Activated naive CD4-positive, alpha-beta T cell treated with anti-CD3 and anti-CD28 coated beads, Interleukin-2, amount 10 ng/mL, durations not matched to agents 7 days and 5 days (primary cell): Measurements from ENCODE around the gene BSCL2.

Experiments used
- CTCF ChIA-PET: fragments of 350-600 bp; sonication (Branson Sonifier 250); formaldehyde crosslinking; loops from one replicate; lab custom pipeline; 2021; ENCODE audit warnings: antibody characterized with exemption; lab: Charles Lee
- DNase-seq: peaks from one replicate; pipeline ENCODE4 v3.0.0-alpha.2; 2020
- H3K27ac Mint-ChIP-seq: one replicate; pipeline ENCODE4 v1.8.0; 2021; ENCODE audit warnings: mild to moderate bottlenecking, moderate library complexity, mixed read lengths
- H3K27me3 Mint-ChIP-seq: one replicate; pipeline ENCODE4 v1.8.0; 2021; ENCODE audit warnings: mild to moderate bottlenecking, mixed read lengths
- H3K36me3 Mint-ChIP-seq: one replicate; pipeline ENCODE4 v1.8.0; 2021; ENCODE audit warnings: mixed read lengths
- H3K4me1 Mint-ChIP-seq: one replicate; pipeline ENCODE4 v1.8.0; 2021; ENCODE audit warnings: mixed read lengths
- H3K4me3 Mint-ChIP-seq: one replicate; pipeline ENCODE4 v1.8.0; 2021; ENCODE audit warnings: mild to moderate bottlenecking, moderate library complexity, mixed read lengths
- H3K9me3 Mint-ChIP-seq: one replicate; pipeline ENCODE4 v1.8.0; 2021; ENCODE audit warnings: mixed read lengths

Gene BSCL2

GRCh38 chr11:62671608-62672389 is 35.4 kb downstream of the BSCL2 start, which contains the start of the genes LBHD1 and UQCC3:
TSS of gene LBHD1 (minus strand) at chr11:62672267. CDS start at chr11:62670031, 2,236 bp downstream.
TSS of gene UQCC3 (plus strand) at chr11:62671673. CDS start at chr11:62671746, 73 bp downstream.
- Mint-ChIP-seq H3K27me3 (no peaks in the 10 kb centered on the region), H3K9me3 (no peaks in the 10 kb centered on the region), H3K27ac (peak within 1 kb of the TSS; percentile 96), H3K4me3 (peak within 1 kb of the TSS; percentile 81), H3K4me1 (peaks cover 71% of the 10 kb centered on the region), H3K36me3 (peaks cover 33% of the 10 kb centered on the region)
- CTCF ChIA-PET: interaction anchor here (1.2 to 1.5 kb wide), 2 partner anchors 9 to 22 kb away, joined by 4 to 5 read pairs; no protein-coding TSS in a partner anchor
- DNase-seq: peak; percentile 92

GRCh38 chr11:62671236-62671607 is 36.0 kb downstream of the BSCL2 start:
- DNase-seq: no peak
- H3K27me3 Mint-ChIP-seq: no peaks in the 10 kb centered on the region
- H3K4me1 Mint-ChIP-seq: peaks cover 71% of the 10 kb centered on the region
- H3K36me3 Mint-ChIP-seq: peaks cover 33% of the 10 kb centered on the region
- CTCF ChIA-PET: interaction anchor here (1.5 kb wide), 1 partner anchor 10 kb away, joined by 5 read pairs; no protein-coding TSS in a partner anchor
- H3K4me3 Mint-ChIP-seq: peak overlapping the region; percentile 81
- peak overlapping the region; percentile 96 for H3K27ac Mint-ChIP-seq
- no peaks in the 10 kb centered on the region for H3K9me3 Mint-ChIP-seq

GRCh38 chr11:62669420-62670161 is 37.6 kb downstream of the BSCL2 start:
- peak overlapping the region; percentile 96 for H3K27ac Mint-ChIP-seq
- H3K36me3 Mint-ChIP-seq: peaks cover 34% of the 10 kb centered on the region
- CTCF ChIA-PET: no interaction called here
- H3K4me3 Mint-ChIP-seq: peak overlapping the region; percentile 14
- peaks cover 67% of the 10 kb centered on the region for H3K4me1 Mint-ChIP-seq
- H3K27me3 Mint-ChIP-seq: peaks cover 7% of the 10 kb centered on the region
- no peaks in the 10 kb centered on the region for H3K9me3 Mint-ChIP-seq
- no peak for DNase-seq

- H3K36me3 Mint-ChIP-seq: peaks cover 36% of the 10 kb centered on the region
- peaks cover 7% of the 10 kb centered on the region for H3K27me3 Mint-ChIP-seq
- CTCF ChIA-PET: interaction anchor here (0.9 to 1.5 kb wide), 4 partner anchors 54 to 87 kb away, joined by 3 to 4 read pairs (median 4); partner anchors contain the start of genes EML3, MTA2 and ROM1
- H3K9me3 Mint-ChIP-seq: no peaks in the 10 kb centered on the region
- H3K27ac Mint-ChIP-seq: peak overlapping the region; percentile 19
- peaks cover 64% of the 10 kb centered on the region for H3K4me1 Mint-ChIP-seq
- peak overlapping the region; percentile 96 for H3K4me3 Mint-ChIP-seq
- no peak for DNase-seq
Measured at GRCh38 chr11:62667460-62667859, 39.8 kb downstream of the BSCL2 start.

- CTCF ChIA-PET: interaction anchor here (1.2 to 3.1 kb wide), 6 partner anchors 11 to 65 kb away, joined by 4 to 17 read pairs (median 6); partner anchors contain the start of genes EML3, MTA2 and ROM1
- peaks cover 35% of the 10 kb centered on the region for H3K36me3 Mint-ChIP-seq
- H3K4me3 Mint-ChIP-seq: peak overlapping the region; percentile 96
- peaks cover 60% of the 10 kb centered on the region for H3K4me1 Mint-ChIP-seq
- H3K9me3 Mint-ChIP-seq: no peaks in the 10 kb centered on the region
- H3K27me3 Mint-ChIP-seq: peaks cover 7% of the 10 kb centered on the region
- no peak for DNase-seq
- H3K27ac Mint-ChIP-seq: peak overlapping the region; percentile 90
Measured at GRCh38 chr11:62666259-62666926, 40.8 kb downstream of the BSCL2 start.

- Mint-ChIP-seq H3K9me3 (no peaks in the 10 kb centered on the region), H3K4me3 (peak overlapping the region; percentile 96), H3K27me3 (peaks cover 7% of the 10 kb centered on the region), H3K36me3 (peaks cover 37% of the 10 kb centered on the region), H3K27ac (peak overlapping the region; percentile 90), H3K4me1 (peaks cover 54% of the 10 kb centered on the region)
- CTCF ChIA-PET: interaction anchor here (0.8 to 3.1 kb wide), 12 partner anchors 10 to 216 kb away, joined by 3 to 17 read pairs (median 4); partner anchors contain the start of genes GANAB, SLC3A2, TAF6L and TUT1
- peak; percentile 67 for DNase-seq
Measured at GRCh38 chr11:62665599-62666258, 41.5 kb downstream of the BSCL2 start.

- Mint-ChIP-seq H3K9me3 (no peaks in the 10 kb centered on the region), H3K36me3 (peaks cover 39% of the 10 kb centered on the region), H3K4me3 (peak within 1 kb of the TSS; percentile 96), H3K27me3 (peaks cover 7% of the 10 kb centered on the region), H3K27ac (peak within 1 kb of the TSS; percentile 90), H3K4me1 (peaks cover 51% of the 10 kb centered on the region)
- peak; percentile 96 for DNase-seq
- CTCF ChIA-PET: interaction anchor here (0.8 to 3.1 kb wide), 14 partner anchors 9 to 240 kb away, joined by 3 to 17 read pairs (median 4); partner anchors contain the start of genes GANAB, SLC3A2, TAF6L and TUT1
Measured at GRCh38 chr11:62665075-62665598, 42.1 kb downstream of the BSCL2 start, which contains the start of the genes C11orf98 and CSKMT. TSS of gene C11orf98 (minus strand) at chr11:62665210. CDS start at chr11:62665169, 41 bp downstream. TSS of gene CSKMT (plus strand) at chr11:62665312. CDS start at chr11:62665880, 568 bp downstream.

- CTCF ChIA-PET: interaction anchor here (0.8 to 3.1 kb wide), 14 partner anchors 9 to 240 kb away, joined by 3 to 17 read pairs (median 4); partner anchors contain the start of genes GANAB, SLC3A2, TAF6L and TUT1
- DNase-seq: peak; percentile 74
- peaks cover 39% of the 10 kb centered on the region for H3K36me3 Mint-ChIP-seq
- peaks cover 7% of the 10 kb centered on the region for H3K27me3 Mint-ChIP-seq
- H3K4me1 Mint-ChIP-seq: peaks cover 46% of the 10 kb centered on the region
- no peaks in the 10 kb centered on the region for H3K9me3 Mint-ChIP-seq
- H3K4me3 Mint-ChIP-seq: peak overlapping the region; percentile 96
- peak overlapping the region; percentile 90 for H3K27ac Mint-ChIP-seq
Measured at GRCh38 chr11:62664405-62665074, 42.7 kb downstream of the BSCL2 start.

- CTCF ChIA-PET: interaction anchor here (1.2 to 3.8 kb wide), 3 partner anchors 8 to 38 kb away, joined by 4 to 17 read pairs (median 5); partner anchors contain the start of genes C11orf98 and CSKMT
- no peaks in the 10 kb centered on the region for H3K9me3 Mint-ChIP-seq
- no peak for DNase-seq
- H3K36me3 Mint-ChIP-seq: peaks cover 7% of the 10 kb centered on the region
- no peak overlapping the region for H3K4me3 Mint-ChIP-seq
- no peak overlapping the region for H3K27ac Mint-ChIP-seq
- peaks cover 22% of the 10 kb centered on the region for H3K4me1 Mint-ChIP-seq
- peaks cover 3% of the 10 kb centered on the region for H3K27me3 Mint-ChIP-seq
Measured at GRCh38 chr11:62656796-62657429, 50.3 kb downstream of the BSCL2 start.

- no peak for DNase-seq
- H3K4me3 Mint-ChIP-seq: peak overlapping the region; percentile 37
- H3K9me3 Mint-ChIP-seq: no peaks in the 10 kb centered on the region
- H3K4me1 Mint-ChIP-seq: peaks cover 33% of the 10 kb centered on the region
- peak overlapping the region; percentile 83 for H3K27ac Mint-ChIP-seq
- peaks cover 13% of the 10 kb centered on the region for H3K36me3 Mint-ChIP-seq
- peaks cover 3% of the 10 kb centered on the region for H3K27me3 Mint-ChIP-seq
- CTCF ChIA-PET: interaction anchor here (1.6 to 3.8 kb wide), 3 partner anchors 11 to 52 kb away, joined by 4 to 17 read pairs (median 10); partner anchors contain the start of genes C11orf98 and CSKMT
Measured at GRCh38 chr11:62654297-62654696, 52.9 kb downstream of the BSCL2 start.

- peak overlapping the region; percentile 80 for H3K4me3 Mint-ChIP-seq
- DNase-seq: peak; percentile 51
Measured at GRCh38 chr11:62652161-62653006, 54.8 kb downstream of the BSCL2 start.

More at GRCh38 chr11:62652161-62653006, 54.8 kb downstream of the BSCL2 start:
- peaks cover 16% of the 10 kb centered on the region for H3K36me3 Mint-ChIP-seq
- H3K4me1 Mint-ChIP-seq: peaks cover 36% of the 10 kb centered on the region
- H3K27ac Mint-ChIP-seq: peak overlapping the region; percentile 85
- CTCF ChIA-PET: no interaction called here
- H3K9me3 Mint-ChIP-seq: no peaks in the 10 kb centered on the region
- peaks cover 3% of the 10 kb centered on the region for H3K27me3 Mint-ChIP-seq
